ENCODE results near the gene MTOR. TPM values are rescaled to one million over a fixed set of nuclear protein-coding genes. Genes with fewer than 3 reads are reported as not detected.
"Not testable (repeated sequence)": the region's sequence is repeated elsewhere in the genome, so short reads cannot be mapped to it uniquely, and the experiment has no call there.

MTOR gene
- total RNA-seq, 1 donor from 2014 or later = 32.3 TPM

- TF ChIP-seq, protein P1, sequence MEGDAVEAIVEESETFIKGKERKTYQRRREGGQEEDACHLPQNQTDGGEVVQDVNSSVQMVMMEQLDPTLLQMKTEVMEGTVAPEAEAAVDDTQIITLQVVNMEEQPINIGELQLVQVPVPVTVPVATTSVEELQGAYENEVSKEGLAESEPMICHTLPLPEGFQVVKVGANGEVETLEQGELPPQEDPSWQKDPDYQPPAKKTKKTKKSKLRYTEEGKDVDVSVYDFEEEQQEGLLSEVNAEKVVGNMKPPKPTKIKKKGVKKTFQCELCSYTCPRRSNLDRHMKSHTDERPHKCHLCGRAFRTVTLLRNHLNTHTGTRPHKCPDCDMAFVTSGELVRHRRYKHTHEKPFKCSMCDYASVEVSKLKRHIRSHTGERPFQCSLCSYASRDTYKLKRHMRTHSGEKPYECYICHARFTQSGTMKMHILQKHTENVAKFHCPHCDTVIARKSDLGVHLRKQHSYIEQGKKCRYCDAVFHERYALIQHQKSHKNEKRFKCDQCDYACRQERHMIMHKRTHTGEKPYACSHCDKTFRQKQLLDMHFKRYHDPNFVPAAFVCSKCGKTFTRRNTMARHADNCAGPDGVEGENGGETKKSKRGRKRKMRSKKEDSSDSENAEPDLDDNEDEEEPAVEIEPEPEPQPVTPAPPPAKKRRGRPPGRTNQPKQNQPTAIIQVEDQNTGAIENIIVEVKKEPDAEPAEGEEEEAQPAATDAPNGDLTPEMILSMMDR (IDR thresholded peaks at IDR 0.05) = no peak
- no peaks in the 10 kb centered on the region for H3K27me3 ChIP-seq
- ATAC-seq (no peak), DNase-seq (no peak)
- no peaks in the 10 kb centered on the region for H3K9me3 ChIP-seq
- H3K36me3 ChIP-seq = peaks cover 52% of the 10 kb centered on the region
- intact Hi-C loops (cut with DNase I) = no loop called here
- H3K4me1 ChIP-seq = peaks cover 8% of the 10 kb centered on the region
- H3K4me3 ChIP-seq = no peak overlapping the region
- no peak overlapping the region for H3K27ac ChIP-seq
Observed at GRCh38 chr1:11065796-11066195, 196.6 kb downstream of the MTOR start.

GRCh38 chr1:11064942-11065341, 197.4 kb downstream of the MTOR start:
- H3K4me3 ChIP-seq = no peak overlapping the region
- DNase-seq (no peak), ATAC-seq (no peak)
- H3K27ac ChIP-seq = no peak overlapping the region
- H3K36me3 ChIP-seq = peaks cover 46% of the 10 kb centered on the region
- H3K9me3 ChIP-seq = no peaks in the 10 kb centered on the region
- TF ChIP-seq, protein P1 (IDR thresholded peaks at IDR 0.05) = no peak
- intact Hi-C loops (cut with DNase I) = no loop called here
- H3K27me3 ChIP-seq = no peaks in the 10 kb centered on the region
- H3K4me1 ChIP-seq = peaks cover 12% of the 10 kb centered on the region

DNA sequence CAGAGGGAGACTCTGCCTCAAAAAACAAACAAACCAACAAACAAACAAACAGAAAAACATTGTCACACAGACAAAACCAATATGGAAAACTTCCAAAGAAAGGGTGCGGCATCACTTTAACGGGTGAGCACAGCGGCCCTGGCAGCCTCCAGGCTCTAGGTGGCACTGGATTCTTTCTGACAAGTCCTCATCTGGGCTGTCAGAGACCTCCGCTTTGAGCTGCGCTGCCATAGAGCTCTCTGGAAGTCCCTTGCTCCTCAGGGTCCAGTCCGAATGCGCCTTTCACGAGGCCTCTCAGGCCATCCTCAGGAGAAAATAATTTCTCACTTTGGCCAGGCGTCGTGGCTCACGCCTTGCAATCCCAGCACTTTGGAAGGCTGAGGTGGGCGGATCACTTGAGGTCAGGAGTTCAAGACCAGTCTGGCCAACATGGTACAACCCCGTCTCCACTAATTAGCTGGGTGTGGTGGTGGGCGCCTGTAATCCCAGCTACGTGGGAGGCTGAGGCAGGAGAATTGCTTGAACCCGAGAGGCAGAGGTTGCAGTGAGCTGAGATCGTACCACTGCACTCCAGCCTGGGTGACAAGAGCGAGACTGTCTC, 198.3 kb downstream of the MTOR start:
- H3K27ac ChIP-seq; H3K4me3 ChIP-seq; DNase-seq; intact Hi-C loops (cut with DNase I); H3K27me3 ChIP-seq; ATAC-seq; H3K9me3 ChIP-seq: not testable (repeated sequence)
- H3K36me3 ChIP-seq = peaks cover 37% of the 10 kb centered on the region
- H3K4me1 ChIP-seq = peaks cover 15% of the 10 kb centered on the region

DNA sequence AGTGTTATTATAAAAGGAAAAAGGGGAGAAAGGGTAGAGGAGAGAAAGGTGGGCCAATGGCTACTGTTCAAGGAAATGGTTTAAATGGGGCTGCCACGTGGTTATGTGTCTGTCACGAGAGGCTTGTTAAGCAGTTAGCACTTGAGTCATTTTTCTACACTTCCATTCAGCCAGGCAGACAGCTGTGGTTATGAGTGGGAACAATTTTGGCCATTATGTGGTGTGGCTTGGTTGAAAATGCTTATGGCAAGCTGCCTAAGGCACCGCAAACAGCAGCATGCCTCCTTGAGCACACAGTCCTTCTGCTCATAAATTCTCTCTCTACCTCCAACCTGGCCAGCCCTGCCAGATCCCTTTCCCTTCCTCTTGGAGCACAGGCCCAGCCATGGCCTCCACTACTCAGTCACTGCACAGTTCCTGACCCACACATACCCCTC, 199.4 kb downstream of the MTOR start:
- no peak for DNase-seq
- intact Hi-C loops (cut with DNase I) = no loop called here
- Histone ChIP-seq H3K4me3 (no peak overlapping the region), H3K27me3 (no peaks in the 10 kb centered on the region), H3K36me3 (peaks cover 26% of the 10 kb centered on the region), H3K27ac (no peak overlapping the region), H3K9me3 (no peaks in the 10 kb centered on the region), H3K4me1 (peaks cover 20% of the 10 kb centered on the region)
- TF ChIP-seq, protein P1 (IDR thresholded peaks at IDR 0.05) = no peak
- no peak for ATAC-seq

- no peak for DNase-seq
Observed at GRCh38 chr1:11061652-11062365, 200.5 kb downstream of the MTOR start.

More at GRCh38 chr1:11061652-11062365, 200.5 kb downstream of the MTOR start:
- Histone ChIP-seq H3K4me1 (peaks cover 20% of the 10 kb centered on the region), H3K27me3 (no peaks in the 10 kb centered on the region), H3K27ac (no peak overlapping the region), H3K9me3 (no peaks in the 10 kb centered on the region), H3K4me3 (no peak overlapping the region), H3K36me3 (peaks cover 22% of the 10 kb centered on the region)
- TF ChIP-seq, protein P1 (IDR thresholded peaks at IDR 0.05) = no peak
- no peak for ATAC-seq
- intact Hi-C loops (cut with DNase I) = no loop called here
